ENCODE data around the gene SDF4. TPM values are rescaled to one million over a fixed set of nuclear protein-coding genes. Genes with fewer than 3 reads are reported as not detected.

Gene SDF4
- total RNA-seq, 1 donor from 2014 or later, result 93.8 TPM

DNA sequence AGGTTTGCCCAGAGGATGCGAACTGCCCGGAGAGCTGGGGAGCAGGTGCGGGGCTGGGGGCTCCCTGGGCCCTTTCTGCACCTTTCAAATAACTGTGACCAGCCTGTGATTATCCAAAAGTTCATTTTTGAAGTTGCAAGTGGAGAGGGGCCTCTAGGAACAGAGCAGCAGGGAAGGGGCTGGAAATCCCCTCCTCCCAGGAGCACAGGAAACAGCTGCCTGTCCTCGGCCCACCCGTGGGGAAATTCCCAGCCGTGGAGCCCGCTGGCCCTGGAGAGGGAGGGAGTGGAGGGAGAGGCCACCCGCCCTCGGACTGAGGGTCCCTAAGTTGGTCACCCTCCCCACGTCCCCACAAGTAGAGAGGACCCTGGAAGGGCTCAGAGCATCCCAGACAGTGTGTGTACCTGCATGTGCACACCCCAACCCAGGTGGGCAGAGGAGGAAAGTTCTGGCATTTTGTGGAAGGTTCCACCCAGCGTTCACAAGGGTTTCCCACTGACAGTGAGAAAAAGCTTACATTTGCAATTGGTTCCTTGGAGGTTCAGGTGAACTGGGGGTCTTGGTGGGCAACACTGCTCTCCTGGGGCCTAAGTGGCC is 16.6 kb downstream of the SDF4 start:
- TF ChIP-seq, protein P1, sequence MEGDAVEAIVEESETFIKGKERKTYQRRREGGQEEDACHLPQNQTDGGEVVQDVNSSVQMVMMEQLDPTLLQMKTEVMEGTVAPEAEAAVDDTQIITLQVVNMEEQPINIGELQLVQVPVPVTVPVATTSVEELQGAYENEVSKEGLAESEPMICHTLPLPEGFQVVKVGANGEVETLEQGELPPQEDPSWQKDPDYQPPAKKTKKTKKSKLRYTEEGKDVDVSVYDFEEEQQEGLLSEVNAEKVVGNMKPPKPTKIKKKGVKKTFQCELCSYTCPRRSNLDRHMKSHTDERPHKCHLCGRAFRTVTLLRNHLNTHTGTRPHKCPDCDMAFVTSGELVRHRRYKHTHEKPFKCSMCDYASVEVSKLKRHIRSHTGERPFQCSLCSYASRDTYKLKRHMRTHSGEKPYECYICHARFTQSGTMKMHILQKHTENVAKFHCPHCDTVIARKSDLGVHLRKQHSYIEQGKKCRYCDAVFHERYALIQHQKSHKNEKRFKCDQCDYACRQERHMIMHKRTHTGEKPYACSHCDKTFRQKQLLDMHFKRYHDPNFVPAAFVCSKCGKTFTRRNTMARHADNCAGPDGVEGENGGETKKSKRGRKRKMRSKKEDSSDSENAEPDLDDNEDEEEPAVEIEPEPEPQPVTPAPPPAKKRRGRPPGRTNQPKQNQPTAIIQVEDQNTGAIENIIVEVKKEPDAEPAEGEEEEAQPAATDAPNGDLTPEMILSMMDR (conservative IDR thresholded peaks at IDR 0.05), result no peak
- Mint-ChIP-seq H3K4me3 (no peak overlapping the region), H3K27me3 (ENCODE audit: low read depth) (no peaks in the 10 kb centered on the region)

GRCh38 chr1:1213345-1214265 is 18.2 kb downstream of the SDF4 start, which contains the start of gene TNFRSF4:
TNFRSF4 (minus strand) TSS chr1:1214153; CDS start chr1:1214127, 26 bp downstream.
- no peak within 1 kb of the TSS for H3K4me3 Mint-ChIP-seq
- H3K4me1 Mint-ChIP-seq, result no peaks in the 10 kb centered on the region
- TF ChIP-seq, protein P1 (conservative IDR thresholded peaks at IDR 0.05), result no peak
- DNase-seq (ENCODE audit: low read depth, low spot score), result no peak
- H3K36me3 Mint-ChIP-seq (ENCODE audit: low read depth), result no peaks in the 10 kb centered on the region
- H3K9me3 Mint-ChIP-seq, result no peaks in the 10 kb centered on the region
- H3K27ac Mint-ChIP-seq (ENCODE audit: unreplicated experiment), result no peak within 1 kb of the TSS
- H3K27me3 Mint-ChIP-seq (ENCODE audit: low read depth), result no peaks in the 10 kb centered on the region

More for the DNA sequence above, 16.6 kb downstream of the SDF4 start:
- H3K9me3 Mint-ChIP-seq, result no peaks in the 10 kb centered on the region
- no peak overlapping the region for H3K27ac Mint-ChIP-seq (ENCODE audit: unreplicated experiment)
- H3K36me3 Mint-ChIP-seq (ENCODE audit: low read depth), result no peaks in the 10 kb centered on the region
- H3K4me1 Mint-ChIP-seq, result no peaks in the 10 kb centered on the region
- no peak for DNase-seq (ENCODE audit: low read depth, low spot score)

DNA sequence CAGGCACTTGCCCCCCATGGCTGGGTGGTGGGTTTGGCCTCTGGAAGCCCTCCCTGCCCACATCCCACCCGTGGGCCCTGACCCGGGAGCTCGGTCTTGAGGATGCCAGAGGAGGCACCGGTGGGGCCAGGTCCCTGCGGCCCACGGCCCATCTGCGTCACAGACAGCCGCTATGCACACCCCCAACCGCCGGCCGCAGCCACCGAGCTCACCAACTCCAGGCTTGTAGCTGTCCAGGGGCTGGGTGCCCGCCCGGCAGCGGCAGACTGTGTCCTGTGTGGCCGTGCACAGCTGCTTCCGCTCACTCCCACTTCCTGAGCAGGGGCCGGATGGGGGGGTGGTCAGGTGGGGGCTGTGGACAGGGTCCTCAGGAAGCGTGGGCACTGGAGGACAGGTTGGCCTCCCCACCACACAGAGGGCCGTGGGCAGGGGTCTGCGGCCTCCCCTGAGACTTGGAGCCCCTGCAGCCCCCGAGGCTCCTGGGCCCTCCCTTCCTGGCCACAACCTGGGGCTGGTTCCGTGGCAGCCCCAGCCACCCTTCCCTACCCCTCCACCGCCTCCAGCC is 18.9 kb downstream of the SDF4 start:
- no peak overlapping the region for H3K4me3 Mint-ChIP-seq
- no peak overlapping the region for H3K27ac Mint-ChIP-seq (ENCODE audit: unreplicated experiment)
- no peak for DNase-seq (ENCODE audit: low read depth, low spot score)
- TF ChIP-seq, protein P1 (conservative IDR thresholded peaks at IDR 0.05), result no peak
- no peaks in the 10 kb centered on the region for H3K36me3 Mint-ChIP-seq (ENCODE audit: low read depth)
- H3K4me1 Mint-ChIP-seq, result peaks cover 6% of the 10 kb centered on the region
- no peaks in the 10 kb centered on the region for H3K27me3 Mint-ChIP-seq (ENCODE audit: low read depth)
- no peaks in the 10 kb centered on the region for H3K9me3 Mint-ChIP-seq

GRCh38 chr1:1211541-1212441 is 20.0 kb downstream of the SDF4 start:
- no peak for DNase-seq (ENCODE audit: low read depth, low spot score)
- TF ChIP-seq, protein P1 (conservative IDR thresholded peaks at IDR 0.05), result no peak
- Mint-ChIP-seq H3K27ac (ENCODE audit: unreplicated experiment) (no peak overlapping the region), H3K36me3 (ENCODE audit: low read depth) (no peaks in the 10 kb centered on the region), H3K9me3 (no peaks in the 10 kb centered on the region), H3K4me1 (peaks cover 7% of the 10 kb centered on the region), H3K27me3 (ENCODE audit: low read depth) (peaks cover 4% of the 10 kb centered on the region), H3K4me3 (no peak overlapping the region)
